Stimulated activated CD8-positive, alpha-beta memory T cell treated with anti-CD3 and anti-CD28 coated beads, Interleukin-7, amount 100 ng/mL, for 1 hour (primary cell): ENCODE data around the gene CCNB2.
"Not testable (repeated sequence)": the region's sequence is repeated elsewhere in the genome, so short reads cannot be mapped to it uniquely, and the experiment has no call there.

Experiments
- DNase-seq, 2 donors: peaks; one replicate each; pipeline ENCODE4 v3.0.0-alpha.2; 2020; ENCODE audit warnings: low read depth in 2 of 2

CCNB2 gene

GRCh38 chr15:59133929-59134427, 29.0 kb downstream of the CCNB2 start:
- DNase-seq = no peak

- DNase-seq = no peak
Measured at GRCh38 chr15:59137566-59137965, 32.6 kb downstream of the CCNB2 start.

DNA sequence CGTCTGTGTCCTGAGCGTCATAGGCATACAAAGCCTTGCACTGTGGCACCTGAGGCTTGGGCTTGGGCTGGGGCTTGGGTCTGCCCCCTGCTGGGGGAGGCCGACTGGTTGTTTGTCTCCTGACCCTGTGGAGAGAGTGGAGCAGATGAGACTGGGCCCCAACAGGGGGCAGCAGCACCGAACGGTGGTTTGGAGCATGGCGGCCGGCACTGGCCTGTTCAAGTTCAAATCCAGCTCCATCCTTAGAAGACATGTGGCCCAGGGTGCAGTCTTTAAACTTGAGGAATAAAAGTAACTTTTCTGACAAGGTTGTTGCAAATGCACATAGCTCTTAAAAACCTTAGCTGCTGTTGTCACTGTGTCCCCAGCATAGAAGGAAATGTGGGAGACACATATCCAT, 33.3 kb downstream of the CCNB2 start:
- DNase-seq = peak; percentile 11 to 24

- no peak for DNase-seq
Measured at GRCh38 chr15:59140422-59141226, 35.7 kb downstream of the CCNB2 start.

- DNase-seq = no peak
Measured at GRCh38 chr15:59143281-59143680, 38.3 kb downstream of the CCNB2 start.

DNA sequence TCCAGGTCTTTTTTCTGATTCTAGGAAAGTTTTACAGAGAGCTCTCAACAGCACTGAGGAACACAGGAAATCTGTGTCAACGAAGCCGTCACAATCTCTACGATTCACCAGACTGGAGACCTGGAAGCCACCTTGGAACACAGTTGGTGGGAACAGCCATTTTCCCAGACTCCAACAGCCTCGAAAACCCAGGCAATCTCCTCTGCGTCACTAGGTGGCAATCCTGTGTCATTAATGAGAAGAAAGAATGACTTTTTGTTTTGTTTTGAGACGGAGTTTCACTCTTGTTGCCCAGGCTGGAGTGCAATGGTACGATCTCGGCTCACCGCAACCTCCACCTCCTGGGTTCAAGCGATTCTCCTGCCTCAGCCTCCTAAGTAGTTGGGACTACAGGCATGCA, 39.6 kb downstream of the CCNB2 start:
- not testable (repeated sequence) for DNase-seq

DNA sequence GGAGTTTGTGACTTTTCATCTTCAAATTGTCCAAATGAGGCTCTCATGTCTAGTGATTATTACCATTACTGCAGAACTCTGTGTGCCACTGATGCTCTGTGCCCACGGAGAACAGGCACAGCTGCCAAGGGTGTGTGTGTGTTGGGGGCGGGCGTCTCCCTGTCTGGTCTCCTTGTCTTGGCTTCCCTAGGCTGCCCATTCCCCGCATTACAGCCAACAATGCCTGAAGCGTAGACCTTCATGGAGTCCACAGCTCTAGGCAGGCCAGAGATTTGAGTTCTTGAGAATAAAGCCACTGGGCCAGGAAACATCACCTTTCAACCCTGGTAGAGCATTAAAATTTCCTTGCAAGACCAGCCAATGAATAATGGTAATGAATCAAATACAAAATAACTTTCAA, 42.7 kb downstream of the CCNB2 start:
- DNase-seq = no peak

- no peak for DNase-seq
Measured at GRCh38 chr15:59148153-59148833, 43.3 kb downstream of the CCNB2 start.

DNA sequence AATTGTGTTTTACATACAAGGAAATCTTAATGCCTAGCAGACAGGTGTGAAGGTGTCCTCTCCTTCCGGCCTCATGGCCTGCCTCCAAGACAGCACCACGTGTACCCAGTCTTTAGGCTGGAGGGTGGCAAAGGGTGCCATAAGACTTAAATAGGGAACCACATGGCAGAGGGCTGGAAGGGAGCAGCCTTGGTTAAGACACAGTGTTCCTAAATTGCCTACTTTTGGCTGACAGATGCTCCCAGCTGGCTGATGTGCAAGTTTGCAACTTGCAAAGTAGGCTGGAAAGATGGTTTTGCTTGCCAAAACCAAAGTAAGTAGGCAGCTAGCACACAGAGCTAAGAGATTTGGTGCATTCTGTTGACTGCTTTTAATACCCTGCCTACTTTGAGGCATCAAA, 45.2 kb downstream of the CCNB2 start:
- DNase-seq = no peak

- DNase-seq = no peak
Measured at GRCh38 chr15:59152694-59153450, 47.9 kb downstream of the CCNB2 start.

GRCh38 chr15:59153466-59153865, 48.5 kb downstream of the CCNB2 start:
- DNase-seq = no peak

DNA sequence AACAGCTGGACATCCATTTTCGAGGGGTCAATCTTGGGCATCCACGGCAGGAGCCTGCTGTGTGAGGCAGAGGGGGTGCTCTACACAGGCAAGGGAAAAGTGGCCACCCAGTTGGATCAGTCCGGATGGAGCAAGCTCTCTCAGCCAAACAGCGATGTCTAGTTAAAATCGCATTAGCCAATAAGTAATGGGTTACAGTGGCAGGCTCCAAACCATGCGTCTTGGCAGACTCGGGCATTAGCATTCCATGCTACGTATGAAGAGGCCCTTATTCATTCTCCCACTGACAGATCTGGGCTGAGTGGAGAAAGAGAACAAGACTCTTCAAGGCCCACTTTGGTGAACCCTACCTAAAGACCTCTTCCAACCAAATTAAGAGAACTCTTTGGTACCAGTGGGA, 49.3 kb downstream of the CCNB2 start:
- DNase-seq = no peak

DNA sequence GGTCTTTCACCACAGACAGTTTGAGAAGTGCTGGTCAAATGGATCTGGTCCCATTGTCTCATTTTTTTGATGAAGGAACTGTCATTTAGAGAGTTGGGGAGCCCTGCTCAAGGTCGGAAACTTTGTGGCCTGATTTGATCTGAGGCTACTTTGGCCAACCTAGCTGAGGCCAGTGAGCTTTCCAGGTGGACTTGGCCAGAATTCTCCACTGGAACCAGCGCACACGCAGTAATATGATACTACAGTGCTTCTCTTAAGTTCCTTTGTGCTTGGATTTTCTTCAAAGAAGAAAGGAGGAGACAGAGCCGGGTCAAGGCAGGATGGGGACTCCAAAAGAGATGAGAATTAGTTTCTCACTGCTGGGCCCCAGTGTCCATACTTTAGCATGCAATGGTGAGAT, 50.5 kb downstream of the CCNB2 start:
- no peak for DNase-seq

DNA sequence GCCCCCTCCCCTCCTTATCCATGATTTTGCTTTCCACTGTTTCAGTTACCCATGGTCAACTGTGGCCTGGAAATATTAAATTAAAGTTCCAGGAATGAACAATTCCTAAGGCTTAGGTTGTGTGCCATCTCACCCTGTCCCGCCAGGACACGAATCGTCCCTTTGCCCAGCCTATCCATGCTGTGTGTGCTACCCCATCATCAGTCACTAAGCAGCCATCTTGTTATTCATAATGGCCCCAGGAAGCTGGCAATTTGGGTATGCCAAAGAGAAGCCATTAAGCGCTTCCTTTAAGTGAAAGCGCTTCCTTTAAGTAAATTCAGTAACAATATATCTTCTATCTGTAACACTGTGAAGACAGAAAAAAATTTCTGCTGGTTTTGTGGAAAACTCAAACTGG, 52.5 kb downstream of the CCNB2 start:
- DNase-seq = no peak

- DNase-seq = no peak
Measured at GRCh38 chr15:59157840-59158700, 53.1 kb downstream of the CCNB2 start.

DNA sequence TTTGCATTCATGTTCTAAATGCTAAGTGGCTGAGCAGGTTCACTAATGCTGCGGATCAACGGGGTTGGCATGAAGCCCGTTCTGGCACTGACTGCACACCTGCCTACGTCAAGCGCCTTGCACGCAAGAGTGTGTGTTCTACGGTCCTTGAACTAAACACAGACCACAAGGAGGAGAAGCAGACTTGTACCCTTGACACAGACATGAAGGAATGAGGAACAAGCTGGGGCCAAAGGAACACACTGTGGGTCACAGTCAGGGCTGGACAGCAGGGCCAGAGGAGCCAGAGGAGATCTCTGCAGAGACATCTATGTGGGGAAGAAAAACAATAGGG, 53.7 kb downstream of the CCNB2 start:
- no peak for DNase-seq

DNA sequence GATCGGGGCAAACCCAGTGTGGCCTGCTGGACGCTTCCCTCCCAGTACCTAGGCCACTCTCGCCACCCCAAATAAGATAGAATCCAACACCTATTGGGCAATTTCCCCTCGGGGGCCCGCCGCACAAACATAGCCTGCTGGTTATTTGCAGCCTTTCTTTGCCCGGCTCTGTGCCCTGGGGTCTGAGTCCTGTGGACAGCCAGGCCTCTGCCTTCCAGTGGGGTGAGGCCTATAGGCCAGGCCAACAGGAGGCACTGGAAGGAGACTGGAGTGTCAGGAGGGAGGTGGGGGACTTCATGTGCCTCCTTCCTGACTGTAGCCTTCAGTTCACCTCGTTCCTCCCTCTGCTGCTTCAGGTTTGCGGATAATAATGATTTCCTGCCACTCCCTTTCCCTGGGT, 54.3 kb downstream of the CCNB2 start:
- DNase-seq = no peak

DNA sequence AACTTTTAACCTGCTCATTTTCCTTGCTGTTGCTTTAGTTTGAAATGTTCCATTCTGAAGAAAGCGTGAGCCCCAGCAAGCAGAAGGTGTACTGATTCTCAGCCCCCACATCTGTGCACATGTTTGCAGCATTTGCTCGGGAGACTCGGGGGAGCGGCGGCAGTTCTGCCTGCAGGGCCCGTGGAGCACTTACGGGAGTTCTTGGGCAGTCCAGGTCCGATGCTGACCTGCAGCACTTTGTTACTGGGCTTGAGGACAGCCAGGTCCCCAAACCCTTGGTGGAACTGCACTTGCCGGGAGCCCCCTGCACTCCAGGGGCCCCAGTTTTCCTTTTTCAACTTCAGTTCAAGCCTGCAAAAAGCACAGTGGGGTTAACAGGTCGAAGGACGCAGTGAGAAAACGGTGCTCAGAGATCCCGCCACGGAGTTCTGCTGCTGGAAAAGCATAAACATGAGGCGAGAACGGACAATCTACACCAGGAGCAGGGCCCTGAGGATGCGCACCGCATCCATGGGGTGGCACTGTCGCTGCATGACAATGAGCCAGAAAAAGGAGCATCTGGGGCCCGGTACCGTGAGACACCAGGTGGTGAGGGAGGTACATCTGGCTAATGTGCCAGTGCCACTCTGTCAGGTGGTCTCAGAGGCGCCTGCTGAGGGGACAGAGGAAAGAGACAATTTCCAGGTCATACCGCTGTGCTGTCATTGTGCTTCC, 56.1 kb downstream of the CCNB2 start:
- no peak for DNase-seq

DNA sequence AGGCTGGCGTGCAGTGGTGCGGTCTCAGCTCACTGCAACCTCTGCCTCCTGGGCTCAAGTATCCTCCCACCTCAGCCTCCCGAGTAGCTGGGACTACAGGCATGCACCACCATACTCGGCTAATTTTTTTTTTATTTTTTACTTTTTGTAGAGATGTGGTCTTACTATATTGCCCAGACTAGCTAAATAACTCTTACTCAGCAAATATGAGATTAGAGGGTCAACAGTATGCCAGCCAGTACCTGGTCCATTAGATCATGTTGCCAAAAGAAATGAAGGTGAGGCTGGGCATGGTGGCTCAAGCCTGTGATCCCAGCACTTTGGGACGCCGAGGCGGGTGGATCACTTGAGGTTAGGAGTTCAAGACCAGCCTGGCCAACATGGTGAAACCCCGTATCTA, 57.1 kb downstream of the CCNB2 start:
- not testable (repeated sequence) for DNase-seq

GRCh38 chr15:59165726-59166125, 60.8 kb downstream of the CCNB2 start:
- DNase-seq = no peak

DNA sequence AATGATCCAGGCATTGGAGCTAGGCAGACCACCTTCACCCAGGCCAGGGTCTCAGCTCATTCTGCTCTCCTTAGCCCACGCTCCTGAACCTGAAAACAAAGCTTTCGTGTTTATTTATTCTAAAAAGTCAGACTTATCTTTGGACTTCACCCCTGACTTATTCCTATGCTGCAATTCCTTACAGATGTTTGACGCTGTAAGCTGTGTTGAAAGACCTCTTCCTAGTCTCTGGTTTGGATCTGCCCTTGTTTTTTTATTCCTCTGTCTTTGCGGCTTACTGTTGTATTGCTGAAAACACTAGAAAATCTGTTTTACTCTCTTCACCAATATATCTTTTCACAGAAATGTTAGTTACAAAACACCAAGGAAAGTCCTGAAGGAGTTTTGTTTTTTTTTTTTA, 61.2 kb downstream of the CCNB2 start:
- no peak for DNase-seq
